ELR (cell line): ENCODE results near the gene TMEM132D.
"Not testable (repeated sequence)": the region's sequence is repeated elsewhere in the genome, so short reads cannot be mapped to it uniquely, and the experiment has no call there.

ENCODE experiments used
- DNase-seq: peaks from one replicate; pipeline ENCODE4 v3.0.0-alpha.2; 2015; ENCODE audit warnings: low read depth

TMEM132D gene

GRCh38 chr12:129588142-129588541, 315.7 kb downstream of the TMEM132D start:
- DNase-seq, result no peak

- no peak for DNase-seq
Observed at GRCh38 chr12:129585296-129585695, 318.5 kb downstream of the TMEM132D start.

GRCh38 chr12:129579879-129580278, 323.9 kb downstream of the TMEM132D start:
- DNase-seq, result no peak

GRCh38 chr12:129571901-129572494, 331.8 kb downstream of the TMEM132D start:
- no peak for DNase-seq

GRCh38 chr12:129570796-129571400, 332.9 kb downstream of the TMEM132D start:
- DNase-seq, result no peak

GRCh38 chr12:129566800-129567199, 337.0 kb downstream of the TMEM132D start:
- no peak for DNase-seq

- DNase-seq, result no peak
Observed at GRCh38 chr12:129564768-129565167, 339.1 kb downstream of the TMEM132D start.

- DNase-seq, result no peak
Observed at GRCh38 chr12:129563266-129563665, 340.6 kb downstream of the TMEM132D start.

- no peak for DNase-seq
Observed at GRCh38 chr12:129561304-129561703, 342.5 kb downstream of the TMEM132D start.

GRCh38 chr12:129559776-129560175, 344.0 kb downstream of the TMEM132D start:
- DNase-seq, result no peak

GRCh38 chr12:129558036-129558435, 345.8 kb downstream of the TMEM132D start:
- no peak for DNase-seq

GRCh38 chr12:129556082-129556481, 347.7 kb downstream of the TMEM132D start:
- DNase-seq, result no peak

GRCh38 chr12:129552996-129553750, 350.7 kb downstream of the TMEM132D start:
- no peak for DNase-seq

GRCh38 chr12:129551441-129551840, 352.4 kb downstream of the TMEM132D start:
- no peak for DNase-seq

GRCh38 chr12:129550353-129550752, 353.5 kb downstream of the TMEM132D start:
- no peak for DNase-seq

GRCh38 chr12:129549656-129550055, 354.2 kb downstream of the TMEM132D start:
- DNase-seq, result no peak

GRCh38 chr12:129549020-129549419, 354.8 kb downstream of the TMEM132D start:
- DNase-seq, result not testable (repeated sequence)

- no peak for DNase-seq
Observed at GRCh38 chr12:129544716-129545115, 359.1 kb downstream of the TMEM132D start.

GRCh38 chr12:129540954-129541353, 362.9 kb downstream of the TMEM132D start:
- no peak for DNase-seq

GRCh38 chr12:129540249-129540648, 363.6 kb downstream of the TMEM132D start:
- no peak for DNase-seq

GRCh38 chr12:129538724-129539335, 365.0 kb downstream of the TMEM132D start:
- not testable (repeated sequence) for DNase-seq

- DNase-seq, result no peak
Observed at GRCh38 chr12:129538137-129538536, 365.7 kb downstream of the TMEM132D start.
